H9 (cell line): ENCODE measurements around the gene ISCU. TPM values are rescaled to one million over a fixed set of nuclear protein-coding genes. Genes with fewer than 3 reads are reported as not detected.
A peak's percentile ranks its signal among the peaks of the same experiment; 100 is the strongest.
"Not testable (repeated sequence)": the region's sequence is repeated elsewhere in the genome, so short reads cannot be mapped to it uniquely, and the experiment has no call there.

ENCODE experiments used
- DNase-seq: peaks from one replicate; pipeline ENCODE4 v3.0.0-alpha.2; 2017
- H2AFZ ChIP-seq: one replicate; pipeline ENCODE4 v1.6.1; 2013; ENCODE audit warnings: mild to moderate bottlenecking, low read length, control low read depth, moderate library complexity
- H2AK5ac ChIP-seq: 2 replicates; pipeline ENCODE4 v1.6.1; 2013; ENCODE audit warnings: low read length, control low read depth, mixed read lengths; ENCODE audit not compliant: insufficient read length
- H2BK120ac ChIP-seq: one replicate; pipeline ENCODE4 v1.6.1; 2013; ENCODE audit warnings: low read depth, mild to moderate bottlenecking, low read length, control low read depth, inconsistent platforms; ENCODE audit not compliant: poor library complexity, severe bottlenecking
- H2BK12ac ChIP-seq: 2 replicates; pipeline ENCODE4 v1.6.1; 2013; ENCODE audit warnings: low read length, control low read depth, mixed read lengths, low read depth; ENCODE audit not compliant: insufficient read length
- H2BK15ac ChIP-seq: 2 replicates; pipeline ENCODE4 v1.6.1; 2013; ENCODE audit warnings: low read depth, low read length, control low read depth
- H2BK20ac ChIP-seq: one replicate; pipeline ENCODE4 v1.6.1; 2013; ENCODE audit warnings: low read depth, mild to moderate bottlenecking, low read length, control low read depth, inconsistent platforms; ENCODE audit not compliant: poor library complexity, severe bottlenecking
- H2BK5ac ChIP-seq: 2 replicates; pipeline ENCODE4 v1.6.1; 2013; ENCODE audit warnings: low read length, control low read depth, mixed read lengths; ENCODE audit not compliant: insufficient read length
- H3K14ac ChIP-seq: 2 replicates; pipeline ENCODE4 v1.6.1; 2013; ENCODE audit warnings: low read length, control low read depth; ENCODE audit not compliant: insufficient read depth
- H3K18ac ChIP-seq: 2 replicates; pipeline ENCODE4 v1.6.1; 2013; ENCODE audit warnings: low read depth, mild to moderate bottlenecking, mixed read lengths, low read length, control low read depth; ENCODE audit not compliant: insufficient read length
- H3K23ac ChIP-seq: 2 replicates; pipeline ENCODE4 v1.6.1; 2013; ENCODE audit warnings: low read length, control low read depth, mixed read lengths, low read depth; ENCODE audit not compliant: insufficient read length
- H3K23me2 ChIP-seq: 2 replicates; pipeline ENCODE4 v1.6.1; 2013; ENCODE audit warnings: low read depth, mild to moderate bottlenecking, mixed read lengths, low read length, control low read depth; ENCODE audit not compliant: insufficient read length, poor library complexity, severe bottlenecking
- H3K27ac ChIP-seq: 2 replicates; pipeline ENCODE4 v1.5.1; 2013; ENCODE audit warnings: low read length, control low read depth, mixed read lengths, low read depth; ENCODE audit not compliant: insufficient read length
- H3K27me3 ChIP-seq: 2 replicates; pipeline ENCODE4 v1.6.1; 2013; ENCODE audit warnings: low read length, control low read depth, inconsistent platforms; ENCODE audit not compliant: insufficient read depth
- H3K4ac ChIP-seq: 2 replicates; pipeline ENCODE4 v1.6.1; 2013; ENCODE audit warnings: low read depth, mild to moderate bottlenecking, control low read depth, inconsistent platforms, low read length, moderate library complexity
- H3K4me1 ChIP-seq: 2 replicates; pipeline ENCODE4 v1.6.1; 2013; ENCODE audit warnings: low read length, control low read depth, inconsistent platforms; ENCODE audit not compliant: insufficient read depth
- H3K4me2 ChIP-seq: 2 replicates; pipeline ENCODE4 v1.6.1; 2013; ENCODE audit warnings: low read length, control low read depth, mixed read lengths; ENCODE audit not compliant: insufficient read length, insufficient read depth
- H3K56ac ChIP-seq: 2 replicates; pipeline ENCODE4 v1.6.1; 2013; ENCODE audit warnings: low read depth, mild to moderate bottlenecking, mixed read lengths, low read length, control low read depth; ENCODE audit not compliant: insufficient read length
- H3K79me1 ChIP-seq: 2 replicates; pipeline ENCODE4 v1.6.1; 2013; ENCODE audit warnings: low read depth, mild to moderate bottlenecking, moderate library complexity, low read length, control low read depth, inconsistent platforms; ENCODE audit not compliant: insufficient read depth, poor library complexity, severe bottlenecking
- H3K79me2 ChIP-seq: 2 replicates; pipeline ENCODE4 v1.6.1; 2013; ENCODE audit warnings: low read length, control low read depth, inconsistent platforms; ENCODE audit not compliant: insufficient read depth
- H3K9ac ChIP-seq: 2 replicates; pipeline ENCODE4 v1.6.1; 2013; ENCODE audit warnings: low read length, control low read depth, mixed read lengths; ENCODE audit not compliant: insufficient read length; ENCODE audit errors: extremely low read depth
- H3K9me3 ChIP-seq: one replicate; pipeline ENCODE4 v1.6.1; 2013; ENCODE audit warnings: low read depth, low read length, inconsistent platforms; ENCODE audit not compliant: control insufficient read depth
- H3T11ph ChIP-seq: one replicate; pipeline ENCODE4 v1.6.1; 2013; ENCODE audit warnings: mild to moderate bottlenecking, low read length, control low read depth, inconsistent platforms
- H4K20me1 ChIP-seq: one replicate; pipeline ENCODE4 v1.6.1; 2013; ENCODE audit not compliant: control insufficient read depth, insufficient read length, insufficient read depth
- H4K5ac ChIP-seq: 2 replicates; pipeline ENCODE4 v1.6.1; 2013; ENCODE audit warnings: low read depth, mild to moderate bottlenecking, mixed read lengths, low read length, control low read depth; ENCODE audit not compliant: insufficient read length
- H4K8ac ChIP-seq: replicated peaks from 2 replicates; pipeline ENCODE4 v1.6.1; 2013; ENCODE audit warnings: low read length, control low read depth, mixed read lengths, low read depth; ENCODE audit not compliant: insufficient read length
- H4K91ac ChIP-seq: 2 replicates; pipeline ENCODE4 v1.6.1; 2013; ENCODE audit warnings: low read depth, mild to moderate bottlenecking, moderate library complexity, mixed read lengths, low read length, control low read depth; ENCODE audit not compliant: insufficient read length
- H3K27ac Mint-ChIP-seq, 3 experiments: 2 replicates in 2 of 3; 3 replicates in 1 of 3; pipeline ENCODE4 v1.8.0; 2020 to 2021; ENCODE audit warnings: mixed read lengths in 3 of 3, mild to moderate bottlenecking in 1 of 3, moderate library complexity in 1 of 3
- H3K27me3 Mint-ChIP-seq: 2 replicates; pipeline ENCODE4 v1.8.0; 2021; ENCODE audit warnings: low read depth, mild to moderate bottlenecking, moderate library complexity, mixed read lengths
- H3K36me3 Mint-ChIP-seq, 3 experiments: 2 replicates in 2 of 3; 3 replicates in 1 of 3; pipeline ENCODE4 v1.8.0; 2020 to 2021; ENCODE audit warnings: low read depth in 3 of 3, mixed read lengths in 3 of 3; ENCODE audit not compliant: insufficient read depth in 1 of 3
- H3K4me1 Mint-ChIP-seq, 2 experiments: 2 replicates each; pipeline ENCODE4 v1.8.0; 2020; ENCODE audit warnings: mixed read lengths in 2 of 2
- H3K4me3 Mint-ChIP-seq, 2 experiments: 2 replicates in 1 of 2; 3 replicates in 1 of 2; pipeline ENCODE4 v1.8.0; 2020 to 2021; ENCODE audit warnings: mild to moderate bottlenecking in 2 of 2, mixed read lengths in 2 of 2, moderate library complexity in 1 of 2
- H3K9me3 Mint-ChIP-seq, 2 experiments: 2 replicates in 1 of 2; 3 replicates in 1 of 2; pipeline ENCODE4 v1.8.0; 2020; ENCODE audit warnings: mild to moderate bottlenecking in 2 of 2, mixed read lengths in 2 of 2, moderate library complexity in 1 of 2
- WGBS: extraction: QIAGEN DNeasy Blood & Tissue Kit; methylation state at CpG from one replicate; pipeline ENCODE4 v1.1.7; 2013; ENCODE audit warnings: missing lambda C conversion rate, low lambda C conversion rate, mixed read lengths; ENCODE audit not compliant: insufficient read length; ENCODE audit errors: extremely low coverage; 5-methylcytosine and 5-hydroxymethylcytosine counted together
- total RNA-seq: library from RNA; stranded (reverse); gene quantifications from 2 replicates; pipeline ENCODE4 v1.2.1, GENCODE V29; 2021
- TF ChIP-seq, protein P1 (sequence below): fragments of 200-600 bp; sonication (generic); conservative IDR thresholded peaks from 3 replicates; pipeline ENCODE4 v1.8.0; 2021; ENCODE audit warnings: antibody characterized with exemption, mild to moderate bottlenecking

The ISCU gene
- total RNA-seq, 1 experiment from 2014 or later = 64.9 TPM

DNA sequence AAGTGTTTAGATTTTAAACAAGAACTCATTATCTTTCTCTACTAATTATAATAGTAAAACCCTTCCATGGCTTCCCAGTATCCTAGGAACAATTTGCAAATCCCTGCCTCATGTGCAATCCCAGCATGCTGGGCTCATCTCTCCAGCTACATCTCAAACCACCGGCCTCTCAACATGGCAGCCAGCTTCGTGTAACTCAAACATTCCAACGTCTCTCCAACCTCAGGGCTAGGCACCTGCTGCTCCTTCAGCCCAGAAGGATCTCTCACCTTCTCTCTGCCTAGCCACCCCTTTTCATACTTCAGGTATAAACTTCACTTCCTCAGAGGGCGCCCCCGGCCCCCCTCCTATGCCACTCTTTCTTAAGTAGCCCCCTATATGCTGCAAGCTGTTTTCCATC lies 8.6 kb upstream of the ISCU start:
- no peak overlapping the region for H2BK20ac ChIP-seq
- H4K5ac ChIP-seq = no peak overlapping the region
- no peak overlapping the region for H2BK12ac ChIP-seq
- no peaks in the 10 kb centered on the region for H3K27me3 Mint-ChIP-seq
- no peaks in the 10 kb centered on the region for H3K9me3 Mint-ChIP-seq
- no peak overlapping the region for H3K18ac ChIP-seq
- H3K79me2 ChIP-seq = peaks cover 47% of the 10 kb centered on the region
- no peak overlapping the region for H3K14ac ChIP-seq
- H3K56ac ChIP-seq = no peak overlapping the region
- peaks cover 21 to 25% of the 10 kb centered on the region in 2 experiments for H3K4me1 Mint-ChIP-seq
- H3T11ph ChIP-seq = no peak overlapping the region
- WGBS = no CpG with 5 or more reads among the region's 5 CpGs
- peak overlapping the region; percentile 5 for H3K4me2 ChIP-seq
- H4K91ac ChIP-seq = no peak overlapping the region
- no peak overlapping the region for H2AK5ac ChIP-seq
- H3K4ac ChIP-seq = no peak overlapping the region
- H3K9ac ChIP-seq = no peak overlapping the region
- peaks cover 8 to 24% (median 23%) of the 10 kb centered on the region in 3 experiments; a peak in 6 of 7 replicates for H3K36me3 Mint-ChIP-seq
- no peak overlapping the region for H3K23ac ChIP-seq
- peak overlapping the region in 1 of 3 experiments; percentile 73; a peak in 2 of 7 replicates for H3K27ac Mint-ChIP-seq
- no peak overlapping the region for H3K4me3 Mint-ChIP-seq
- no peak overlapping the region for H2AFZ ChIP-seq
- H4K8ac ChIP-seq = no peak overlapping the region
- no peak overlapping the region for H3K27ac ChIP-seq
- DNase-seq = no peak
- H3K23me2 ChIP-seq = peaks cover 2% of the 10 kb centered on the region
- no peak overlapping the region for H2BK15ac ChIP-seq
- no peaks in the 10 kb centered on the region for H3K9me3 ChIP-seq
- H2BK5ac ChIP-seq = no peak overlapping the region
- H3K79me1 ChIP-seq = peaks cover 3% of the 10 kb centered on the region
- no peaks in the 10 kb centered on the region for H3K27me3 ChIP-seq
- no peaks in the 10 kb centered on the region for H3K4me1 ChIP-seq
- TF ChIP-seq, protein P1, sequence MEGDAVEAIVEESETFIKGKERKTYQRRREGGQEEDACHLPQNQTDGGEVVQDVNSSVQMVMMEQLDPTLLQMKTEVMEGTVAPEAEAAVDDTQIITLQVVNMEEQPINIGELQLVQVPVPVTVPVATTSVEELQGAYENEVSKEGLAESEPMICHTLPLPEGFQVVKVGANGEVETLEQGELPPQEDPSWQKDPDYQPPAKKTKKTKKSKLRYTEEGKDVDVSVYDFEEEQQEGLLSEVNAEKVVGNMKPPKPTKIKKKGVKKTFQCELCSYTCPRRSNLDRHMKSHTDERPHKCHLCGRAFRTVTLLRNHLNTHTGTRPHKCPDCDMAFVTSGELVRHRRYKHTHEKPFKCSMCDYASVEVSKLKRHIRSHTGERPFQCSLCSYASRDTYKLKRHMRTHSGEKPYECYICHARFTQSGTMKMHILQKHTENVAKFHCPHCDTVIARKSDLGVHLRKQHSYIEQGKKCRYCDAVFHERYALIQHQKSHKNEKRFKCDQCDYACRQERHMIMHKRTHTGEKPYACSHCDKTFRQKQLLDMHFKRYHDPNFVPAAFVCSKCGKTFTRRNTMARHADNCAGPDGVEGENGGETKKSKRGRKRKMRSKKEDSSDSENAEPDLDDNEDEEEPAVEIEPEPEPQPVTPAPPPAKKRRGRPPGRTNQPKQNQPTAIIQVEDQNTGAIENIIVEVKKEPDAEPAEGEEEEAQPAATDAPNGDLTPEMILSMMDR = no peak
- no peaks in the 10 kb centered on the region for H4K20me1 ChIP-seq
- H2BK120ac ChIP-seq = no peak overlapping the region

DNA sequence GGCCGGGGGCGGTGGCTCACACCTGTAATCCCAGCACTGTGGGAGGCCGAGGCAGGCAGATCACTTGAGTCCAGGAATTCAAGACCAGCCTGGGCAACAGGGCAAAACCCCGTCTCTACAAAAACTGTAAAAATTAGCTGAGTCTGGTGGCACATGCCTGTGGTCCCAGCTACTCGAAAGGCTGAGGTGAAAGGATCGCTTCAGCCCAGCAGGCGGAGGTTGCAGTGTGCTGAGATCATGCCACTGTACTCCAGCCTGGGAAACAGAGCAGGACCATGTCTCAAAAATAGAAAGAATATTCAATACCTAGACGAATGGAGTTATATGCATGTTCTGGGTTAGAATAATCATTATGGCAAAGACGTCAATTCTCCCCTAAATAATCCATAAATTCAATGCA lies 7.0 kb upstream of the ISCU start:
- not testable (repeated sequence) for H3K9me3 ChIP-seq, H3K18ac ChIP-seq, H3K27me3 ChIP-seq, H3K4me2 ChIP-seq, H3K4me3 Mint-ChIP-seq, H4K8ac ChIP-seq, H2BK20ac ChIP-seq, H3K23me2 ChIP-seq, H3T11ph ChIP-seq, H2BK120ac ChIP-seq, H4K20me1 ChIP-seq, H3K27ac ChIP-seq, H4K5ac ChIP-seq, H3K9me3 Mint-ChIP-seq, H3K4ac ChIP-seq, H3K79me1 ChIP-seq, H3K14ac ChIP-seq, H3K56ac ChIP-seq, H2AK5ac ChIP-seq, H3K27ac Mint-ChIP-seq, H3K9ac ChIP-seq, H2AFZ ChIP-seq, H2BK5ac ChIP-seq, H3K4me1 ChIP-seq, H3K27me3 Mint-ChIP-seq, DNase-seq, H3K23ac ChIP-seq, H2BK12ac ChIP-seq, H4K91ac ChIP-seq, H2BK15ac ChIP-seq
- H3K36me3 Mint-ChIP-seq = peaks cover 4 to 28% (median 24%) of the 10 kb centered on the region in 3 experiments; a peak in 6 of 7 replicates
- peaks cover 35 to 36% of the 10 kb centered on the region in 2 experiments for H3K4me1 Mint-ChIP-seq
- WGBS = no CpG with 5 or more reads among the region's 9 CpGs
- peaks cover 62% of the 10 kb centered on the region for H3K79me2 ChIP-seq
